Activated CD8-positive, alpha-beta memory T cell treated with anti-CD3 and anti-CD28 coated beads, Interleukin-2, amount 10 ng/mL, durations not matched to agents 7 days and 5 days (primary cell): Measurements from ENCODE around the gene KY. TPM values are rescaled to one million over a fixed set of nuclear protein-coding genes. Genes with fewer than 3 reads are reported as not detected.

ENCODE experiments used
- total RNA-seq, 2 experiments: library from RNA; stranded (reverse); gene quantifications; one replicate each; pipeline ENCODE4 v1.2.3, GENCODE V29; 2021

Gene KY
- total RNA-seq, 2 experiments from 2014 or later: not detected

Other genes starting within 250 kb of the KY start
- gene ANAPC13, start 165.0 kb downstream of the KY start, total RNA-seq: 10 to 100 TPM; 10.8 to 15.1 TPM
- gene CEP63, start 165.0 kb downstream of the KY start, total RNA-seq: 10 to 100 TPM; 17.8 to 25.8 TPM
- 1 to 10 TPM in 1 of 2 experiments, under 1 TPM in 1; 0.35 to 2.2 TPM for gene EPHB1, start 144.2 kb upstream of the KY start, total RNA-seq